GM19438 (cell line): ENCODE measurements around the gene UQCRHL.

Experiments used
- ATAC-seq: cut with Tn5 transposase; IDR thresholded peaks from one replicate; pipeline ENCODE4 v1.9.1; 2021; ENCODE audit warnings: low read depth; ENCODE audit not compliant: unreplicated experiment

The UQCRHL gene

DNA sequence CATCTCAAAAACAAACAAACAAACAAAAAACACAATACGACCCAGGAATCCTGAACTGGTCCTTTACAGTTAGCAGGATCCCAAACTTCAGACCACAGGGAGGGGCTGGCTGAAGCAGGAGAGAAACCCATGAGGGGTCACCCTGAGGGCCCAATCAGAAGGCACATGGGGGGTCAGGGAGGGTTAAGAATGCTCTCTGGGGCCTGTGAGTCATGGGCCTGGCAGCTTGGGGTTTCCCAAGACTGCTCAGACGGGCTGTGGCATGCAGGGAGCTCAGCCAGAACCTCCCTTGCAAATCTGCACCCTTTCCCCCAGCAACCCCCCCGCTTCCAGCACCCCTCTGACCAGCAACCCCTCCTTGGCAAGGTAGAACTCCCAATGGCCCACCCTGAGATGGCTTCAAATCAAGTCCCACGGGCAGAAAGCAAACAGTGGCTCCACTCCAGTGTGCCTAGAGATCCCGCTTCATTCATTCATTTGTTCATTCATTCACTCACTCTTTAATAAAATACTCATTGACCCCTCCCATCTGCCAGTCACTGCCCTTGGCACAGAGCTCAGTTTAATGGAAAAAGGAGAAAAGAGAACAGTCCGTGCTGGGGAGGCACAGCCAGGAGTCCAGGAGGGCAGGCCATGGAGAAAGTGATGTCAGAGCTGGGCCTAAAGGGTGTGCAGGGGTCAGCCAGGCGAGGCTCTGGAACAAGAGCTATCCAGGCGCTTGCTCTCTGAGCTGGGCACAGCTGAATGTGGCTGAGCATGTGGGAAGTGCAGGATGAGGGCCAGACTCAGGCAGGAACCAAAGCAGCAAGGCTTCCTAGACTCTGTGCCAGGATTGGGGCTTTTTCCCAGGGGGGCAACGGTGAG, 8.2 kb downstream of the UQCRHL start:
- ATAC-seq, result no peak

DNA sequence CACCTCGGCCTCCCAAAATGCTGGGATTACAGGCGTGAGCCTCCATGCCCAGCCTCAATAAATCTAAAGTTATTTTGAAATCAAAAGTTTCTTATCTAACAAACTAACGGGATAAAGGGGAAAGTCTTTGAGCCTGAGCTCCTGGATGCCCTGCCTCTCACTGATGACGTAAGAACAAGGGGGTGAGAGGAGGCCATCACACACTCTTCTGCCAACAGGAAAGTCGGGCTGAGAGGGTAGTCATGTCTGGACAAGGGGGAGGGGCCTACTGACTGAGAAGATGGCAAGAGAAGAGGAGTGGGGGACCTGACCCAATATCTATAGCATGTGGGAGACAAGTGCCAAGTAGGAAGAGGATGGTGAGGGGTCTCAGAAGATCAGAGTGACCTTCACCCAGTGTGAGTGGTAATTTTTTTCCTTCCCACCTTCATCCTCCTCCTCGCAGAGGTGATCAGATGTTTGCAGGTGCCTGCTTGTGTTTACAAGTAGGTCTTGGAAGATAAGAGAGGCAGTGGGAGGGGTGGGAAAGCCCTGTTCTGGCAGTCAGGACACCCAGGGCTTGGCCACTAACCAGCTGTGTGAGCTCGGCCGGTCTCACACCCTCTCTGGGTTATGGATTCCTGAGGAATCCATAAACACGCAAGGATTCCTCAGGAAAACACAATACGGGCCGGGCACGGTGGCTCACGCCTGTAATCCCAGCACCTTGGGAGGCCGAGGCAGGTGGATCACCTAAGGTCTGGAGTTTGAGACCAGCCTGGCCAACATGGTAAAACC, 9.6 kb downstream of the UQCRHL start:
- ATAC-seq, result no peak

DNA sequence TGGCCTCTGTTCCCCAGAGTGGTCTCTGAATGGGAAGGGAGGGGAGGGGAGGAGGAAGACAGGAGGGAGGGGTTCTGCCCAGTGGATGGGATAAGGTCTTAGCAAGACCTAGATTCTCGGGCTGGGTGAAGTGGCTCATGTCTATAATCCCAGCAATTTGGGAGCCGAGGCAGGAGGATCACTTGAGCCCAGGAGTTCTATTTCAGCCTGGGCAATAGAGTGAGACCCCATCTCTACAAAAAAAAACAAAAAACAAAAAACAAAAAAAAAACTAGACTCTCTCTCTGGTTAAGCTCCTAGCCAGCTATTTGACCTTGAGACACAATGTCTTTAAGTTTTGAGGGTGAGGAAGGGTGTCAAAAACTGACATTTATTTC, 11.4 kb downstream of the UQCRHL start:
- ATAC-seq, result no peak

DNA sequence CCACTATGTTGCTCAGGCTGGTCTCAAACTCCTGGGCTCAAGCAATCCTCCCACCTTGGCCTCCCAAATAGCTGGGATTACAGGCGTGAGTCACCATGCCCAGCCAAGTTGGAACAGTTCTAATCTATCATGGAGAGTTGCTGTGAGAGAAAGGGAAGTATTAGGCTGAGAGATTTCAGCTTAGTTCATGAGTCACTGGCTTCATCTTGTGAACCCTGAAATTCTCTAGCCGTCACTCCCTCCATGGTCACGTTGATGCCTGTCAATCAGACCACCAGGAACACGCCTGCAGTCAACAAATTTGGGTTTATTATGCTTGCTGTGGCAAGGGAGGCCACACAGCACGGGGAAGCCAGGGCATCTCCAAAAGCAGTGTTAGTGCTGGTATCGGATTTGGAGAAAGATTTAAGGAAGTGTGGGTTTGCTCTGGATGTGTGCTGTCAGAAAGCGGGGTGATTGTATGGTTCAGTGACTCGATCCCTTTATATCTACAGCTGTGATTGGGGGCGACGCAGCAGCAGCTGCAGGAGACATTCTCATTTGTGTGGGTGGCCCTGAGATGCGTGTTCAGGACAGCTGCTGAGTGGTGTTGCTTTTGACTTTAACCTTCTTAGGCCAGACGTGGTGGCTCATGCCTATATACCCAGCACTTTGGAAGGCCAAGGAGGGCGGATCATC, 18.7 kb downstream of the UQCRHL start:
- no peak for ATAC-seq

DNA sequence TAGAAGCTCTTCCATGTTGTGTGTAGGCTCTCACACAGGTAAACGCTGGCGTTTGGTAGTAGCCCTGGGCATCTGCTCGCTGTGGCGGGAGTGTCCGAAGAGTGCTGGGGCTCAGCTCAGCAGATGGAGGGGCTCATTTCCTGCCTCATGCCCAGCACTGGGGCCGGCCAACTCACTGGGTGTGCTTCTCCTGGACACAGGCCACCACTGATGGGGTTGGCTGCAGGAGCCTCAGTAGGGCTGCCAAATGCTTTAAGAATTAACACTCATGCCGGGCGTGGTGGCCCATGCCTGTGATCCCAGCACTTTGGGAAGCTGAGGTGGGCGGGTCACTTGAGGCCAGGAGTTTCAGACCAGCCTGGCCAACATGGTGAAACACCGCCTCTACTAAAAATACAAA, 20.9 kb downstream of the UQCRHL start:
- no peak for ATAC-seq

DNA sequence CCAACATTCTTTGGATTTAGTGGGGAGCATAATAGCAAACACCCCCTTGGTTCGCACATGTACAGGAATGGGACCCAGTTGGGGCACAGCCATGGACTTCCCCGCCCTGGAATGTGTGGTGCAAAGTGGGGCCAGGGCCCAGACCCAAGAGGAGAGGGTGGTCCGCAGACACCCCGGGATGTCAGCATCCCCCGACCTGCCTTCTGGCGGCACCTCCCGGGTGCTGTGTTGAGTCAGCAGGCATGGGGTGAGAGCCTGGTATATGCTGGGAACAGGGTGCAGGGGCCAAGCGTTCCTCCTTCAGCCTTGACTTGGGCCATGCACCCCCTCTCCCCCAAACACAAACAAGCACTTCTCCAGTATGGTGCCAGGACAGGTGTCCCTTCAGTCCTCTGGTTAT, 21.8 kb downstream of the UQCRHL start:
- ATAC-seq, result no peak

DNA sequence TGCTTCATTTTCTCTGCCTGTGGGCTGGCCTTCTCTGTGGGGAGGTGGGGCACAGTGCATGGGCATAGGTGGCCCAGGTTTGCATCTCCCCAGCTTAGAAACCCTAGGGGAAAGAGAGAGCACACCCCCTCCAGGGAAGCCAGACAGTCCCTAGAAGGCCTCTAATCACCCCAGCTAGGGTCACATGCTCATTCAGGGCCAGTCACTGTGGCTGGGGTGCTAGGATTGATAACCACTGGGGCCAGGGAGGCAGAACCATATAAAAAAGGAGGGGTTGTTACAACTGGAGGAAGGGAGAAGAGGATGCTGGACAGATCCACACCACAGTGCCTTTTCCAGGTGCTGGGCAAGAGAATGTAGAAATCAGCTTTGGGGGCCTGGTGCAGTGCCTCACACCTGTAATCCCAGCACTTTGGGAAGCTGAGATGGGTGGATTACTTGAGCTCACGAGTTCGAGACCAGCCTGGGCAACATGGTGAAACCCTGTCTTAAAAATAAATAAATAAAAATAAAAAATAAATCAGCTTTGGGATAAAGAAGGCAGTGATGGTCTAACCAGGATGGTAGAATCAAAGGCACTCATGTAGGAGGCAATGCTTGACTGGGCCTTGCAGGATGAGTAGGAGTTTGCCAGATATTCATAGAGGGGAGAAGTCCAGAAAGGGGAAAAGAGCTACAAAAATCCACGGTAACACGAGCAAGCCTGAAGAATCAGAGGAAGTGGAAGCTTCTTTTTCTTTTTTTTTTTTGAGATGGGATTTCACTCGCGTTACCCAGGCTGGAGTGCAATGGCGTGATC, 29.3 kb downstream of the UQCRHL start:
- ATAC-seq, result no peak

DNA sequence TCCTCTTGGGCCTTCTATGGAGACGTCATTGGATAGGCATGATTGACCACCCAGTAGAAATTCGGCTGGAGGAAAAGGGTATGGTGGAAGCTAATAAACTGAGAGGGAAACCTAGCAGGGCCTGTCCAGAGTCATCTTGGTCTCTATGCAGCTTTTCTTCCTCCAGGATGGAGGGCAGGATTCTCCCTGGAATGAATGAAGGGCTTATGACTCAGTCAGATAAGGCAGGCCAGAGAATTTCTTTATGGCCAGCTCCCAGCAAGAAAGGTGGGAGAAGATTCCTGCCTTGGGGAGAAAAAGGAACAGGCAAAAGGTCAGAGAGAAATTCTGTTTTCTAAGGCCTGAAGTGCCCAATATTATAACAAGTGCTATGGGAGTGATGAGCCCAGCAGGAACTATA, 31.7 kb downstream of the UQCRHL start:
- no peak for ATAC-seq

DNA sequence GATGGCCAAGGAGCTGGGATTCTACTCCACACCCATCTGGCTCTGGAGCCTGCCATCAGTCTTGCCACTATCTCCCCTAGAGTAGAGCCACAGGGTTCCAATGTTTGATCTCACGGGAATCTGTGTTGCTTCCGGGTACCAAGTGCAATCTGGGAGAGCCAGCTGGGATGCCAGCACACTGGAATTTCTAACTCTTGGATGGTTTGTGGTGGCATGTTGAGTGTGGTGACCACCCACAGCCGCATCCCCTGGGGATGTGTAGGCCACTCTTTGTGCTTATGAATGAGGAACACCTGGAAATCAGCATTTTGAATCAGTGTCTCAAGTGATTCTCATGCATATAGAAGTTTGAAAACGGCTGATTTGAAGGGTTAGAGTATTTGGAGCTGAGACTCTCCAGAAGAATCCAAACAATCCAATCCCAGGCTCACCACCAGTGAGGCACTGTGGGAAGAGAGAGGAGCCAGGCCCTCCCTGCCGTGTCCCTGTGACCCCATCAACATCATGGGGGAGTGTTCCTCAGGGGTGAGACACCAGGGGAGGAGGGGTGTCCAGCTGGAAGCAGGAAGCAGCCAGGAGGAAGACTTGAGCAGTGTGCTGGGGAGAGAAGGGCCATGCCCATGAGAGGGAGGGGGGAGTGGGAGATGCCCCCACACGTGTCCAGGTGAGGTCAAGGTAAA, 35.5 kb downstream of the UQCRHL start:
- no peak for ATAC-seq

DNA sequence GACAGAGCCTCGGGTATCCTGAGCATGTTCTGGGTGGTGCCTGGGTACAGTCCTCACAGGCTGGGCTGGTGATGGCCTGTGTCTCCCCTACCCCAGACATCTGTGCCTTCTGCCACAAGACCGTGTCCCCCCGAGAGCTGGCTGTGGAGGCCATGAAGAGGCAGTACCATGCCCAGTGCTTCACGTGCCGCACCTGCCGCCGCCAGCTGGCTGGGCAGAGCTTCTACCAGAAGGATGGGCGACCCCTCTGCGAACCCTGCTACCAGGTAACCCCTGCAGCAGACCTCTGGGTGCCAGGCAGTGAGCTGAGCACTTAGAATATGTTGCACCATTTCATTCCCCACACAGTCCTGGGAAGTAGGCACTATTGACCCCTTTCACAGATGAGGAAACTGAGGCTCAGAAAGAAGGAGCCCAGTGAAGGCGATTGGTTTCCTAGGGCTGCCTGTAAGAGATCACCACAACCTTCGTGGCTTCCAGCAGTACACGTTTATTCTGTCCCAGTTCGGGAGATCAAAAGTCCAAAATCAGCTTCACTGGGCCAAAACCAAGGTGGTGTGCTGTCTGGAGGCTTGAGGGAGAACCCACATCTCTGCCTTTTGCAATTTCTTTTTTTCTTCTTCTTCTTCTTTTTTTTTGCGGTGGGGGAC, 37.0 kb downstream of the UQCRHL start:
- no peak for ATAC-seq

DNA sequence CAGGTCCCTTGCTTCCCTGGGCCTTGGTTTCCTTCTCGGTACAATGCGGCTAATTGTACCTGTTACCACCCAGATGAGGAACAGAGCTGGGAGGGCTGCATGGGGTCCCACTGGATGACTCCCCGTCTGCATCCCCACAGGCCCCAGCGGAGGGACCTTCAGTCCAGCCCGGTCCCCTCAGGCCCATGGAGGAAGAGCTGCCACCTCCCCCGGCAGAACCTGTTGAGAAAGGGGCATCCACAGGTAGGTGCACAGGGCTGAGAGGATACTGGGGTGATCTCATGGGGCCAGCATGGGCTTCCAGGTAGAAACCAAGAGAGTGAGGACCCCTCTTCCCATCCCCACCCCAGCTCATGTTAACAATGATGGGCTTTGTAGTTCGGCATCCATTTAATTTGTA, 39.1 kb downstream of the UQCRHL start:
- no peak for ATAC-seq

DNA sequence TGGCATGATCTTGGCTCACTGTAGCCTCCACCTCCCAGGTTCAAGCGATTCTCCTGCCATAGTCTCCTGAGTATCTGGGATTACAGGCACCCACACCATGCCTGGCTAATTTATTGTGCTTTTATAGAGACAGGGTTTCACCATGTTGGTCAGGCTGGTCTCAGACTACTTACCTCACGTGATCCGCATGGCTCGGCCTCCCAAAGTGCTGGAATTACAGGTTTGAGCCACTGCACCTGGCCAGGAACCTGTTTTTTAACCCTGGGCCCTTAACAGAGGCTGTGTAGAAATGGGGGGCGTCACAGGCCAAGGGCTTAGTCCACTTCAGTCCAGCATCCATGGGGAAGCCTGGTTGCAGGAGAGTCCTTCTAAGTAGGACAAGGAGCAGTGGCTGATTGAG, 39.5 kb downstream of the UQCRHL start:
- ATAC-seq, result no peak

DNA sequence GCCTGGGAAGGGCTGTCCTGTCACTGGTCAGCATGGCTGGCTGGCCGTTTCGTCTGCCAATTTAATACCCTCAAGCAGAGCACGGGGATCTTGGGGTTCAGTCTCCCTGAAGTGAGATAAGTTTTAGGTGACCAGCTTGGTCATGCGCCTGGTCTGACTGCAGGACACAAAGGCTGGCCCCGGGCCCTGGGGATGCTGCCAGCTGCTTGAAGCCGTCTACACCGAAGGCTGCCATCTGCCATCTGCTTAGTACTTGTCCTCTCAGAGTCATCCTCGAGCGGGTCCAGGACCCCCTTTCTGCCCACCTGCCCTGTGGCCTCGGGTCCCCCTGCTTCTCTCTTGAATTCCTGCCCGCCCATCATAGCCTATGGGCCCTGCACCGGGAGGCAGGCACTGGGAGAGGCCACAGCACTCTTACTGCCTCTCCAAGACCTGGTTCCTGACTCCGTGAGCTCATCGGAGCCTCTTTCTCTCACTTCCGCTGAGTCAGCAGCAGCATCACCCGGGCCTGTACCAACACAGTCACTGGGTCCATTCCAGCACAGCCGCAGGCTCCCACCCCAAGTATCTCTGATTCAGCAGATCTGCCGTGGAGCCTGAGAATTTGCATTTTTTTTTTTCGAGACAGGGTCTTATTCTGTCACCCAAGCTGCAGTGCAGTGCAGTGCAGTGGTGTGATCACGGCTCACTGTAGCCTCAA, 41.8 kb downstream of the UQCRHL start:
- ATAC-seq, result no peak

DNA sequence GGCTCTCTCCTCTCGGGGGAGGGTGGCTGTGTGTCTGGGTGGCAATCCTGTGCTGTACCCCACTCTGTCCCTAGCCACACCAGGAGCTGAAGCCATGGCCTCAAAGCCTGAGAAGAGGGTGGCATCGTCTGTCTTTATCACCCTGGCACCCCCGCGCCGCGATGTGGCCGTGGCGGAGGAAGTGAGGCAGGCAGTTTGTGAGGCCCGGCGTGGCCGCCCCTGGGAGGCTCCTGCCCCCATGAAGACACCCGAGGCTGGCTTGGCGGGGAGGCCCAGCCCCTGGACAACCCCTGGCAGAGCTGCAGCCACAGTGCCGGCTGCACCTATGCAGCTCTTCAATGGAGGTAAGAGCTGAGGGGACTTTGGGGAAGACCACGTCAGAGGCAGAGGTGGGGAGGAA, 42.6 kb downstream of the UQCRHL start:
- ATAC-seq, result no peak

DNA sequence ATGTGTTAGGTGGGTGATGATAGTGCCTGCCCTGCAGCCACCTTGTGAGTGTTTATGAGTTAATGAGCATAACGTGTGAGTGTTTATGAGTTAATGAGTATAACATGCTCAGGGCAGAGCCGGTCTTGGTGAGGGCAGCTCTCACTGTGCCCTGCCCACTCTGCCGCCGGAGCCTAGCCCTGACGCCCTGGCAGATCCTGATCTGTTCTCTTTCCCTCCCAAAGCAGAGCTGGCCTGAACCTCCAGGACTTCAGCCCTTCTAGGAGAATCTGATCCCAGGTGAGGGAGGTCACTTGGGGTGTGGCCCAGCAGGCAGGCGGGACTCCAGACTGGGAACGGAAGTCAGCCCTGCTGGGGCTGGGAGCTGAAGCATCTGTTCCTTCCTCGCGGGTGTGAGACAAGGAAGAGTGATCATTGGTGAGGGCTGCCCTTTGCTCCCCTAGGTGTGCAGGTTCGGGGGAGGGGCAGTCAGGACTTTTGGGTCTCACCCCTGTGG, 43.1 kb downstream of the UQCRHL start:
- ATAC-seq, result no peak

DNA sequence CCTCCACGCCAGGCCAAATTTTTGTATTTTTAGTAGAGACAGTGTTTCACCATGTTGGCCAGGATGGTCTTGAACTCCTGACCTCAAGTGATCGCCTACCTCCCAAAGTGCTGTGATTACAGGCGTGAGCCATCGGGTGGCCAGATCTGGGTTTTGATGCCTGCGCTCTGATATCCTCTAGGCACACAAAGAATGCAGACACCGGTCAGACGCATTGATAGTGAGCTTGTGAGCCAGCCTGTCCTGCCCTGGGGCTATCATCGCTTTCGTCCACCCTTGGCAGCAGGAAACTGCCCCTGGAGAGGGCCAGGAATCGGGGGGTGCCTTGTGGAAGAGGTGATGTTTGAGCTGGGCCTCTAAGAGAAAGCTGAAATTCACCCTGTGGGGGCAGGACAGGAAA, 44.9 kb downstream of the UQCRHL start:
- no peak for ATAC-seq

DNA sequence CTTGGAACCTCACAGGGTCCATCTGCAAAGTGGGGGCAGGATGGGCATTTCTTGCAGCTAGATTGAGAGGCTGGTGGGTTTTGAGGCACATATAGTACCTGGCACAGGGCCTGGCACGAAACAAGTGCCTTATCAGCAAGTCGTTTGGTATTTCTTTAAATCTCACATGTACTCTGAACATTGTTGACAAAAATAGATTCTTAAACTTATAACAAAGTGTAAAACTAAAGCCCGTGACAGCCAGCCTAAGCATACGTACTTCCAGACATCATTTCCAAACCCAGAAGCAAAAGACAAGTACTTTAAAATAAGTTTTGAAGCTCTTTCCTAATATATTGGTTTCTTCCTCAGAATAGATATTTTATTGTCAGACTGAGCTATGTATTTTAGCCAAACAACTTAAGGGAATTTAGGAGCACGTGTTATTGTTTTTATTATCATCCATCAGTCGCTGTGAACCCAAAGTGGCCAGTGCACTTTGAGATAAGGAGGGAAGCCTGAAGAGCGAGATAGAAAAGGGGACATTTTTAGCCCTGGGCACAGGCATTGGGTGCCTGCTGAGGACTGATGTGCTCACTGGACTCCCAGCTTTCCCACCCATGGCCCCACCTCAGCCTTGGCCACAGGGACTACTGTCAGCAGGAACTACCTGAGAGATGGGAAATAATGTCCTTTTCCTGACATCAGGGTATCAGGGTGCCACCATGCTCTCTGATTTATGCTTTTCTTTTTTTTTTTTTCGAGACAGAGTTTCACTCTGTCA, 45.9 kb downstream of the UQCRHL start:
- ATAC-seq, result no peak
